Activated CD4-positive, alpha-beta T cell treated with anti-CD3 and anti-CD28 coated beads for 1 hour (primary cell): ENCODE results near the gene CADM4.
"Not testable (repeated sequence)": the region's sequence is repeated elsewhere in the genome, so short reads cannot be mapped to it uniquely, and the experiment has no call there.

Experiments used
- DNase-seq: peaks from one replicate; pipeline ENCODE4 v3.0.0-alpha.2; 2020

CADM4 gene

GRCh38 chr19:43662487-43662886 lies 22.8 kb upstream of the CADM4 start:
- DNase-seq, result no peak

DNA sequence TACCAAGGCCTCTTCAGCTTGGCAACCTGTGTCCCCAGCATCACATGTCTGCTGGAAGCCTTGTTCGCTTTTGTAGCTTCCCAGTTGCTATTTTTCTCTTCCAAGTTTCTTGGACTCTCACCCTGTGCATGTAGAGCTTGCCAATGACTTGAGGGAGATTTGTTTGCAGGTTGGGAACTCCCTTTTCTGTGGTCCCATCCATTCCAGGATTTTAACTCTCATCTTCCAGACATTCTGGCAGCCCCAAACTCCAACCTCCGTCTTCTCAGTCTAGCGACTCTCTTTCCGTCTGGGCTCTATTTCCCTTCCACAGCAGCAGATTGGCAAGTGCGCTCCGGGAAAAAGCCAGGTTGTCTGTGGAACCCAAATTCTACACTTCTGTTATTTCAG lies 21.3 kb upstream of the CADM4 start:
- DNase-seq, result no peak

GRCh38 chr19:43660301-43660970 lies 20.8 kb upstream of the CADM4 start:
- DNase-seq, result no peak

DNA sequence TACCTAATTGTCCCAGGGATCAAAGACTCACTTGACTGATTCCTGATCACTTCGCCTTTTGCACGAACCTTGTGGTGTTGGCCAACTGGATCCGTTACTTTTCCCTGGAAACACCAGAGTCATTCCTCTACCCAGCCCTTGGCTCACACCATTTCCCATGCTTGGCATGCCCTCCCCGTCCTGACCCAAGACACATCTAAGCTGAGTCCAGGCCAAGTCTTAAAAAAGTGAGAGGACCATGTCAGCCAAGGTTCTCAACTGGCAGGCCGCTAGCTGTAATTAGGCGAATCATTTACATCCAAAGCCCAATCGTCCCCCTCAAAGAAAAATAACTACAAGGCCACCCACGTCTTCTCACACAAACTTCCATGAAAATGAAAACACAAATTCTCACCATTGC lies 18.8 kb upstream of the CADM4 start:
- no peak for DNase-seq

- no peak for DNase-seq
Measured at GRCh38 chr19:43658001-43658400, 18.4 kb upstream of the CADM4 start.

GRCh38 chr19:43656436-43656835 lies 16.8 kb upstream of the CADM4 start:
- DNase-seq, result no peak

DNA sequence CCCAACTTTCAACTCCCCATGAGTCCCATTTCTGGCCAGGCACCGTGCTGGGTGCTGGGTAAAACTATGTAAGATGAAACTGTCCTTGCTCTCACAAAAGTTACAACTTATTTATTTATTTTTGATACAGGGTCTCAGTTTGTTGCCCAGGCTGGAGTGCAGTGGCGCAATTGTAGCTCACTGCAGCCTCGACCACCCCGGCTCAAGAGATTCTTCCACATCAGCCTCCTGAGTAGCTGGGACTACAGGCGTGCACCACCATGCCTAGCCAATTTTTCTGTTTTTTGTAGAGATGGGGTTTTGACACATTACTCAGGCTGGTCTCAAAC lies 12.9 kb upstream of the CADM4 start:
- no peak for DNase-seq

DNA sequence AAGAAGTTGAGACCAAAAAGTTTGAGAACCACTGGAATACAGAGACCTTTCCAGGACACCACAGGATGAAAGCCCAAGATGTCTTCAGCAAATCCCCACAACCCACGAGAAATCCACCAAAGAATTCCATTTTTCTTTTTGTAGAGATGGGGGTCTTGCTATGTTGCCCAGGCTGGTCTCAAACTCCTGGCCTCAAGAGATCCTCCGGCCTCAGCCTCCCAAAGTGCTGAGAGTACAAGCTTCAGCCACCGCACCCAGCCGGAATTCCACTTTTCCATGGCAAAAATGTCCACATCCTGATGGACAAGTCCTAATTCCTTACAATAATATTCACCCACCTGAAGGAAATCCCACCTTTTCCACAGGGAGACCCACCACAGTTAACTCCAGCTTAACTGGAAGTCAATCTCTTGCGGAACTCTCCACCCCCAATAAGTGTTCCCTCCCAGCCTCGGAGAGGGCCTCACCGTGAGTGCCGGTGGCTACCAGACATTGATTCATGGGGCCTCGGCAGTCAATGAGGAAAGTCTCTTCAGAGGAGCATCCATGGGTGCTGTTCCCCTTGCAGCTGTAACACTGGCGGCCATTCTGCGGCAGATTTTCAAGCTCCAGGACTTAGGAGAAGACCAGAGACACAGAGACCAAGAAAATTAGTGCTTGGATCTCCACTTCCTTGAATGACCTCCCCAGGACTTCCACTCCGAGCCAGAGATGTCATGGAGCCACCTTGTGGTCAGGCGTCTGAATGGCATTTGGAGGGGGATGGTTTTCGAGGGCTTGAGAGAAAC lies 12.3 kb upstream of the CADM4 start:
- no peak for DNase-seq

- not testable (repeated sequence) for DNase-seq
Measured at GRCh38 chr19:43650276-43650675, 10.6 kb upstream of the CADM4 start.

DNA sequence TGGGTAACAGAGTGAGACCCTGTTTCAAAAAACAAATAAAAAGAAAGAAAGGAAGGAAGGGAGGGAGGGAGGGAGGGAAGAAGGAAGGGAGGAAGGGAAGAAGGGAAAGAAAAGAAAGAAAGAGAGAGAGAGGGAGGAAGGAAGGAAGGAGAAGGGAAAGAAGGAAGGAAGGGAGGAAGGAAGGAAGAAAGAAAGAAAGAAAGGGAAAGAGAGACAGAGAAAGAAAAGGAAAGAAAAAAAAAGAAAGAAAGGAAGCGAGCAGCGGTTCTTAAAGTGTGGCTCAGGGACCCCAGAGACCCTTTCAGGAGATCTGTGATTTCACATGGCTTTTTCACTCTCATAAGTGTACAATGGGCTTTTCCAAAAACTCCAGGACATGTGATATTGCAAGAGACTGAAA lies 9.9 kb upstream of the CADM4 start:
- DNase-seq, result no peak

- no peak for DNase-seq
Measured at GRCh38 chr19:43648633-43649032, 9.0 kb upstream of the CADM4 start.

DNA sequence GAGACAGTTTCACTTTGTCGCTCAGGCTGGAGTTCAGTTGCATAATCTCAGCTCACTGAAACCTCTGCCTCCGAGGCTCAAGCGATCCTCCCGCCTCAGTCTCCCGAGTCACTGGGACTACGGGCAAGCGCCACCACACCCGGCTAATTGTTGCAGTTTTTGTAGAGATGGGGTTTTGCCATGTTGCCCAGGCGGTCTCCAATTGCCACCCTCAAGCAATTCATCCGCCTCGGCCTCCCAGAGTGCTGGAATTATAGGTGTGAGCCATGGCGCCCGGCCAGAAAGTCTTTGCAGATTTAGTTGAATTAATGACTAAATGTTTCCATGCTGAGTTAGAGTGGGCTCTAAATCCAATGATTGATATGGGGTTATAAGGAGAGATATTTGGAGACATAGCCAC lies 4.5 kb upstream of the CADM4 start:
- no peak for DNase-seq

- no peak for DNase-seq
Measured at GRCh38 chr19:43643326-43643725, 3.7 kb upstream of the CADM4 start.

- DNase-seq, result no peak
Measured at GRCh38 chr19:43642531-43642930, 2.9 kb upstream of the CADM4 start.

- DNase-seq, result no peak
Measured at GRCh38 chr19:43641333-43641732, 1.7 kb upstream of the CADM4 start.

DNA sequence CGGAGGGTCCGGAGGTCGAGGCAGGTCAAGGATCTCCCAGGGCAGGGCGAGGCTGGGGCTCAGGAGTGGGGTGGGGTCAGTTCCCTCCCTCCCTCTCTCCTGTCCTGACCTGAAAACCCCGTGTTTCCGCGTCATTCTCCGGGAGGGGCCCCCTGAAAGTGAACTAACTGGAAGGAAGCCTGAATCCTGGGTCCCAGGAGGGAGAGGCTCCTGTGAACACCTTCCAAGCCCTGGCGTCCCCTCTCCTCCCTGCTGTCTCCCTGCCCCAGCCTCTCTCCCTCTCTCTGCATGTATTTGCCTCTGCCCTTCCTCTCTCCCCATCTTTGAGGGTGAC lies 741 bp upstream of the CADM4 start:
- DNase-seq, result no peak

- no peak for DNase-seq
Measured at GRCh38 chr19:43638995-43639518, 593 bp downstream of the CADM4 start.

GRCh38 chr19:43638214-43638994 lies 1.2 kb downstream of the CADM4 start:
- no peak for DNase-seq

GRCh38 chr19:43636121-43636683 lies 3.4 kb downstream of the CADM4 start:
- DNase-seq, result no peak

DNA sequence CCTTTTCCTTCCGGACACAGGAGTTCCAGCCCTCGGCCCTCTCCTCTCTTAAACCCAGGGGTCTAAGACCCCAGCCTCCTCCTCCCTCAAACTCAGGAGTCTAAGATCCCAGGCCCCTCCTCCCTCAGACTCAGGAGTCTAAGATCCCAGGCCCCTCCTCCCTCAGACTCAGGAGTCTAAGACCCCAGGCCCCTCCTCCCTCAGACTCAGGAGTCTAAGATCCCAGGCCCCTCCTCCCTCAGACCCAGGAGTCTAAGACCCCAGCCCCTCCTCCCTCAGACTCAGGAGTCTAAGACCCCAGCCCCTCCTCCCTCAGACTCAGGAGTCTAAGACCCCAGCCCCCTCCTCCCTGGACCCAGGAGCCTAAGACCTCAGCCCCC lies 4.1 kb downstream of the CADM4 start:
- DNase-seq, result not testable (repeated sequence)

GRCh38 chr19:43634872-43635560 lies 4.6 kb downstream of the CADM4 start:
- DNase-seq, result no peak

- DNase-seq, result no peak
Measured at GRCh38 chr19:43634506-43634871, 5.2 kb downstream of the CADM4 start.

DNA sequence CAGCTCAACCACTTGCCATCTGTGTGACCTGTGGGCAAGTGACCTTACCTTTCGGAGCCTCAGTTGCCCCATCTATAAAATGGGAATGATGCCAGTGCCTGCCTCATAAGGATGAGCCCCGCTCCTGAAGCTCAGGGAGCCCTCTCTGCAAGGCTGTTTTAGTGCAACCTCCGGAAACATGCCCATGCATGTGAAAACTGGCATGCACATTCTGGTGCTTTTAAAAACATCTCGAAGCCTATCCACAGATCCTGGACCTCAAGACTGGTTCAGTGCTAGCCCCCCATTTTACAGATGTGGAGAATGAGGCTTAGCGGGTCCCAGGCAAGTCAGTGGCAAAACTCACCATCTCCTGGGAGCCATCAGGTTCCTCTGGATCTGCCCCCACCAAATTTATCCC lies 5.6 kb downstream of the CADM4 start:
- no peak for DNase-seq
